ENCODE data around the gene SCN9A.

GRCh38 chr2:166393008-166393407 lies 17.3 kb upstream of the SCN9A start:
- TF ChIP-seq CTCF (IDR thresholded peaks at IDR 0.05) (no peak), EP300 (IDR thresholded peaks at IDR 0.05) (no peak), POLR2A (IDR thresholded peaks at IDR 0.05) (no peak)
